Thyroid gland (tissue), 4 donors: Measurements from ENCODE around the gene APOC4. TPM values are rescaled to one million over a fixed set of nuclear protein-coding genes. Genes with fewer than 3 reads are reported as not detected.

ENCODE experiments used
- DNase-seq, 2 donors: peaks; one replicate each; pipeline ENCODE4 v3.0.0-alpha.2; 2019
- H3K27ac ChIP-seq, 3 donors: fragments of 200-600 bp; sonication (generic); 1 replicate in 2 of 3; 2 replicates in 1 of 3; pipeline ENCODE4 v1.5.1; 2016 to 2019; ENCODE audit warnings: mild to moderate bottlenecking in 1 of 3, moderate library complexity in 1 of 3
- H3K27me3 ChIP-seq: fragments of 200-600 bp; sonication (generic); one replicate; pipeline ENCODE4 v1.5.1; 2019
- H3K36me3 ChIP-seq, 2 donors: fragments of 200-600 bp; sonication (generic); one replicate each; pipeline ENCODE4 v1.5.1; 2016 to 2019
- H3K4me1 ChIP-seq, 2 donors: fragments of 200-600 bp; sonication (generic); one replicate each; pipeline ENCODE4 v1.5.1; 2017 to 2019
- H3K4me3 ChIP-seq, 3 donors: fragments of 200-600 bp; sonication (generic); replicated peaks in 1 of 3; 1 replicate in 2 of 3; 2 replicates in 1 of 3; pipeline ENCODE4 v1.5.1; 2016; ENCODE audit warnings: mild to moderate bottlenecking in 1 of 3
- H3K9me3 ChIP-seq: fragments of 200-600 bp; sonication (generic); one replicate; pipeline ENCODE4 v1.5.1; 2017
- CTCF ChIP-seq, 6 experiments: fragments of 200-600 bp in 3 of 6; fragments of 450-650 bp in 3 of 6; sonication (generic) in 3 of 6; IDR thresholded peaks; one replicate each; pipeline ENCODE4 v1.5.1; 2016 to 2019; ENCODE audit warnings: antibody characterized with exemption in 6 of 6, mild to moderate bottlenecking in 2 of 6, inconsistent platforms in 1 of 6, moderate library complexity in 1 of 6
- POLR2A ChIP-seq, 2 donors: fragments of 450-650 bp; IDR thresholded peaks; one replicate each; pipeline ENCODE4 v1.6.1; 2017; ENCODE audit warnings: antibody characterized with exemption in 2 of 2, mild to moderate bottlenecking in 2 of 2, moderate library complexity in 1 of 2
- WGBS, 2 donors: methylation state at CpG; one replicate each; pipeline ENCODE4 v1.1.5; 2017; 5-methylcytosine and 5-hydroxymethylcytosine counted together
- intact Hi-C: fragments of 100-400 bp; cut with DNase I; formaldehyde crosslinking; loops from one replicate; pipeline ENCODE4 v1.15.1; 2023
- total RNA-seq, 4 donors: library from RNA; depleted of rRNA; stranded (reverse); fragments of >200 nt; gene quantifications; one replicate each; pipeline ENCODE4 v1.2.3, GENCODE V29; 2016

APOC4 gene
- total RNA-seq, 4 donors from 2014 or later, result not detected

GRCh38 chr19:44931541-44931940, 10.5 kb upstream of the APOC4 start:
- Histone ChIP-seq H3K27ac (no peak overlapping the region), H3K9me3 (no peaks in the 10 kb centered on the region), H3K4me3 (no peak overlapping the region), H3K27me3 (no peaks in the 10 kb centered on the region), H3K4me1 (peaks cover 0 to 4% of the 10 kb centered on the region in 2 donors), H3K36me3 (no peaks in the 10 kb centered on the region)
- intact Hi-C loops, result no loop called here
- DNase-seq, result no peak
- 89 to 91% methylated on average over 4 of the region's 4 CpGs for WGBS, 2 donors
- TF ChIP-seq CTCF (IDR thresholded peaks at IDR 0.05), result no peak
- TF ChIP-seq POLR2A (IDR thresholded peaks at IDR 0.05), result no peak

GRCh38 chr19:44939668-44940067, 2.4 kb upstream of the APOC4 start:
- DNase-seq, result no peak
- H3K9me3 ChIP-seq, result no peaks in the 10 kb centered on the region
- no peaks in the 10 kb centered on the region for H3K27me3 ChIP-seq
- H3K36me3 ChIP-seq, result no peaks in the 10 kb centered on the region
- no peak for TF ChIP-seq CTCF (IDR thresholded peaks at IDR 0.05)
- intact Hi-C loops, result no loop called here
- H3K4me1 ChIP-seq, result no peaks in the 10 kb centered on the region
- no peak overlapping the region for H3K4me3 ChIP-seq
- whole genome bisulfite sequencing, 2 donors, result 76 to 92% methylated on average over 5 of the region's 5 CpGs
- no peak overlapping the region for H3K27ac ChIP-seq

- intact Hi-C loops, result no loop called here
- Histone ChIP-seq H3K27ac (no peak overlapping the region), H3K36me3 (no peaks in the 10 kb centered on the region), H3K27me3 (no peaks in the 10 kb centered on the region), H3K4me3 (no peak overlapping the region), H3K4me1 (no peaks in the 10 kb centered on the region), H3K9me3 (no peaks in the 10 kb centered on the region)
- no peak for TF ChIP-seq POLR2A (IDR thresholded peaks at IDR 0.05)
- no peak for TF ChIP-seq CTCF (IDR thresholded peaks at IDR 0.05)
- DNase-seq, result peak in 1 of 2 donors; percentile 5
- WGBS, 2 donors, result 70 to 74% methylated on average over 6 to 10 of the region's 10 CpGs
Measured at GRCh38 chr19:44943801-44944249, 1.8 kb downstream of the APOC4 start.

GRCh38 chr19:44947041-44947581, 5.1 kb downstream of the APOC4 start:
- Histone ChIP-seq H3K9me3 (no peaks in the 10 kb centered on the region), H3K4me3 (no peak overlapping the region), H3K27me3 (no peaks in the 10 kb centered on the region), H3K27ac (no peak overlapping the region), H3K4me1 (peaks cover 5 to 6% of the 10 kb centered on the region in 2 donors), H3K36me3 (peaks cover 0 to 4% of the 10 kb centered on the region in 2 donors)
- DNase-seq, result no peak
- 90 to 95% methylated on average over 11 to 13 of the region's 13 CpGs for WGBS, 2 donors
- TF ChIP-seq CTCF (IDR thresholded peaks at IDR 0.05) (no peak), POLR2A (IDR thresholded peaks at IDR 0.05) (no peak)
- intact Hi-C loops, result no loop called here

GRCh38 chr19:44948237-44948636, 6.2 kb downstream of the APOC4 start:
- Histone ChIP-seq H3K27me3 (no peaks in the 10 kb centered on the region), H3K4me3 (no peak overlapping the region), H3K27ac (no peak overlapping the region), H3K4me1 (peaks cover 5 to 6% of the 10 kb centered on the region in 2 donors), H3K9me3 (no peaks in the 10 kb centered on the region), H3K36me3 (peaks cover 0 to 4% of the 10 kb centered on the region in 2 donors)
- TF ChIP-seq POLR2A (IDR thresholded peaks at IDR 0.05) (no peak), CTCF (IDR thresholded peaks at IDR 0.05) (no peak)
- DNase-seq, result no peak
- intact Hi-C loops, result no loop called here
- WGBS, 2 donors, result 76 to 79% methylated on average over 5 of the region's 5 CpGs
